ENCODE data around the gene D2HGDH. TPM values are rescaled to one million over a fixed set of nuclear protein-coding genes. Genes with fewer than 3 reads are reported as not detected.

Gene D2HGDH
- total RNA-seq, 1 experiment from 2014 or later = 46.3 TPM

GRCh38 chr2:241798081-241798630, 63.7 kb downstream of the D2HGDH start:
- CTCF ChIA-PET = no interaction called here
- ATAC-seq = no peak; the same call in 1 of the 2 replicates
- BruUV-seq (replicated peaks) = no TSS peak

More at GRCh38 chr2:241798081-241798630, 63.7 kb downstream of the D2HGDH start:
- Histone ChIP-seq H3K9me2 (ENCODE audit: insufficient read depth) (no peaks in the 10 kb centered on the region), H3K4me1 (ENCODE audit: control insufficient read depth in 1 of 2, insufficient read depth in 2 of 2, low read length in 2 of 2) (no peaks in the 10 kb centered on the region), H3K9ac (ENCODE audit: low read length) (no peak overlapping the region), H4K20me1 (ENCODE audit: insufficient read depth) (no peaks in the 10 kb centered on the region), H3K4me2 (ENCODE audit: low read length) (no peak overlapping the region), H3K4me3 (replicated peaks in 1 of 2; ENCODE audit: low read depth in 1 of 2, low read length in 2 of 2) (no peak overlapping the region), H3K27ac (ENCODE audit: low read depth, low read length) (no peak overlapping the region), H3K27me3 (ENCODE audit: insufficient read depth, low read length) (no peaks in the 10 kb centered on the region), H2AFZ (ENCODE audit: low read depth, low read length, poor library complexity, severe bottlenecking) (no peak overlapping the region), H3K36me3 (ENCODE audit: control insufficient read depth in 1 of 2, insufficient read depth in 2 of 2, low read length in 2 of 2) (no peaks in the 10 kb centered on the region), H3K9me3 (ENCODE audit: control insufficient read depth in 1 of 2, insufficient read depth in 1 of 2, low read depth in 1 of 2, low read length in 2 of 2) (no peaks in the 10 kb centered on the region), H3K79me2 (ENCODE audit: insufficient read depth, low read length) (no peaks in the 10 kb centered on the region)
- intact Hi-C loops (cut with micrococcal nuclease) = no loop called here
- ChIA-PET RAD21 (ENCODE audit: low non-redundant PET in 1 of 2, low total read pairs in 2 of 2, uncharacterized antibody in 2 of 2, unreplicated experiment in 2 of 2) (no interaction called here), POLR2A (no interaction called here)
- DNase-seq (ENCODE audit: low read depth, low spot score) = no peak
- TF ChIP-seq EZH2 (IDR thresholded peaks at IDR 0.05) (no peak), SP1 (IDR thresholded peaks at IDR 0.05; ENCODE audit: low read depth) (no peak), ZBTB33 (IDR thresholded peaks at IDR 0.05; ENCODE audit: extremely low read depth, insufficient replicate concordance, low read length) (no peak), ZNF274 (IDR thresholded peaks at IDR 0.05; ENCODE audit: low read depth, low read length) (no peak), CTCF (IDR thresholded peaks at IDR 0.05 in 2 of 3, conservative IDR thresholded peaks at IDR 0.05 in 1 of 3; ENCODE audit: borderline replicate concordance in 1 of 3, insufficient read depth in 1 of 3, low read depth in 2 of 3, low read length in 2 of 3) (no peak), JUND (IDR thresholded peaks at IDR 0.05) (no peak)
